Natural killer cell (primary cell): ENCODE data around the gene RPIA. TPM values are rescaled to one million over a fixed set of nuclear protein-coding genes. Genes with fewer than 3 reads are reported as not detected.

Source experiments
- ATAC-seq, 3 donors: fragments of 150-1000 bp in 2 of 3; fragments of 200-7000 bp in 1 of 3; cut with Tn5 transposase; 1 replicate in 1 of 3; 2 replicates in 2 of 3; pipeline ENCODE4 v1.10.0; 2021; ENCODE audit warnings: mild to moderate bottlenecking in 2 of 3, moderate library complexity in 2 of 3
- DNase-seq, 2 donors: peaks; one replicate each; pipeline versions ENCODE4 v3.0.0 to v3.0.0-alpha.2; 2013 to 2021; ENCODE audit warnings: mixed read lengths in 1 of 2
- H3K27ac ChIP-seq: one replicate; pipeline ENCODE4 v1.5.1; 2013; ENCODE audit warnings: mild to moderate bottlenecking, low read length
- H3K27me3 ChIP-seq: one replicate; pipeline ENCODE4 v1.6.1; 2013; ENCODE audit warnings: low read length; ENCODE audit not compliant: control insufficient read depth, insufficient read depth
- H3K36me3 ChIP-seq: one replicate; pipeline ENCODE4 v1.6.1; 2013; ENCODE audit warnings: low read length; ENCODE audit not compliant: control insufficient read depth, insufficient read depth
- H3K4me1 ChIP-seq: one replicate; pipeline ENCODE4 v1.6.1; 2013; ENCODE audit warnings: low read length; ENCODE audit not compliant: control insufficient read depth, insufficient read depth
- H3K4me3 ChIP-seq: one replicate; pipeline ENCODE4 v1.5.1; 2013; ENCODE audit warnings: low read length
- H3K9me3 ChIP-seq: one replicate; pipeline ENCODE4 v1.6.1; 2013; ENCODE audit warnings: low read length; ENCODE audit not compliant: control insufficient read depth, insufficient read depth
- H3K27ac Mint-ChIP-seq, 2 donors: one replicate each; pipeline ENCODE4 v1.8.0; 2022; ENCODE audit warnings: mild to moderate bottlenecking in 2 of 2, mixed read lengths in 2 of 2, moderate library complexity in 1 of 2
- H3K27me3 Mint-ChIP-seq, 2 donors: one replicate each; pipeline ENCODE4 v1.8.0; 2022; ENCODE audit warnings: low read depth in 2 of 2, mixed read lengths in 2 of 2
- H3K36me3 Mint-ChIP-seq: one replicate; pipeline ENCODE4 v1.8.0; 2022; ENCODE audit warnings: mixed read lengths
- H3K4me1 Mint-ChIP-seq, 2 donors: one replicate each; pipeline ENCODE4 v1.8.0; 2022; ENCODE audit warnings: mixed read lengths in 2 of 2
- H3K4me3 Mint-ChIP-seq: one replicate; pipeline ENCODE4 v1.8.0; 2022; ENCODE audit warnings: mild to moderate bottlenecking, moderate library complexity, mixed read lengths
- H3K9me3 Mint-ChIP-seq, 2 donors: one replicate each; pipeline ENCODE4 v1.8.0; 2022; ENCODE audit warnings: mixed read lengths in 2 of 2
- WGBS: methylation state at CpG from one replicate; pipeline ENCODE4 v1.1.7; 2013; ENCODE audit warnings: missing lambda C conversion rate; ENCODE audit not compliant: insufficient coverage; 5-methylcytosine and 5-hydroxymethylcytosine counted together
- intact Hi-C: fragments of 100-400 bp; cut with micrococcal nuclease; formaldehyde crosslinking; loops from one replicate; pipeline ENCODE4 v1.14.2; 2022
- total RNA-seq, 4 donors: library from RNA; stranded (reverse); fragments of 120-200 nt in 1 of 4; gene quantifications; one replicate each; pipeline versions ENCODE4 v1.2.3 to v1.2.4, GENCODE V29; 2013 to 2022
- TF ChIP-seq, protein P1 (sequence below): fragments of 200-600 bp; IDR thresholded peaks from one replicate; pipeline ENCODE4 v1.8.0; 2022; ENCODE audit warnings: antibody characterized with exemption

The RPIA gene
- total RNA-seq, 3 donors from 2014 or later (not counting 1 experiment from before 2014, with no cell fraction given): 21.4 to 24.1 (median 22.4) TPM

DNA sequence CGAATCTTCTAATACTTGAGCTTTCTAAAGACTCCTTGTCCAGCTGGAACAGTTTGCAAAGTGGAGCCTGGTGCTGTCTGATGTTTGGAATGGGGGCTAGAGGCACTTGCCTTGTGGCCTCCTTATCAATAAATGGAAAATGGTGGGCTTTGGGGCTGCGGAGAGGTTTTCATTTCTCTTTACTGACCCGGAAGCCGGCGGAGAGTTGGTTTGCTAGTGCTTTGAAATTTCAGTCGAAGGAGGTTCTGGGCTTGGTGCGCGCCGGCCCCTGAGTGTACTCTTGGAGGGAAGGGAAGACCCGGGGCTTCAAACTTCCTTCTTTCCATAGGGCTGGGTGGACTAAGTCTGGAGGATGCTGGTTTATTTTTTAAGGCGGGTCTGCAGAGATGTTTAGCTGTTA, 714 bp downstream of the RPIA start:
- peak; percentile 21 to 52 for DNase-seq
- intact Hi-C loops: no loop called here
- Mint-ChIP-seq H3K27me3 (no peaks in the 10 kb centered on the region), H3K4me1 (peaks cover 51 to 53% of the 10 kb centered on the region in 2 donors), H3K4me3 (peak overlapping the region; percentile 98), H3K36me3 (no peaks in the 10 kb centered on the region), H3K27ac (peak overlapping the region; percentile 89 to 95), H3K9me3 (no peaks in the 10 kb centered on the region)
- H3K4me1 ChIP-seq: peaks cover 16% of the 10 kb centered on the region
- 2% methylated on average over 11 of the region's 11 CpGs for WGBS
- TF ChIP-seq, protein P1, sequence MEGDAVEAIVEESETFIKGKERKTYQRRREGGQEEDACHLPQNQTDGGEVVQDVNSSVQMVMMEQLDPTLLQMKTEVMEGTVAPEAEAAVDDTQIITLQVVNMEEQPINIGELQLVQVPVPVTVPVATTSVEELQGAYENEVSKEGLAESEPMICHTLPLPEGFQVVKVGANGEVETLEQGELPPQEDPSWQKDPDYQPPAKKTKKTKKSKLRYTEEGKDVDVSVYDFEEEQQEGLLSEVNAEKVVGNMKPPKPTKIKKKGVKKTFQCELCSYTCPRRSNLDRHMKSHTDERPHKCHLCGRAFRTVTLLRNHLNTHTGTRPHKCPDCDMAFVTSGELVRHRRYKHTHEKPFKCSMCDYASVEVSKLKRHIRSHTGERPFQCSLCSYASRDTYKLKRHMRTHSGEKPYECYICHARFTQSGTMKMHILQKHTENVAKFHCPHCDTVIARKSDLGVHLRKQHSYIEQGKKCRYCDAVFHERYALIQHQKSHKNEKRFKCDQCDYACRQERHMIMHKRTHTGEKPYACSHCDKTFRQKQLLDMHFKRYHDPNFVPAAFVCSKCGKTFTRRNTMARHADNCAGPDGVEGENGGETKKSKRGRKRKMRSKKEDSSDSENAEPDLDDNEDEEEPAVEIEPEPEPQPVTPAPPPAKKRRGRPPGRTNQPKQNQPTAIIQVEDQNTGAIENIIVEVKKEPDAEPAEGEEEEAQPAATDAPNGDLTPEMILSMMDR: no peak
- H3K9me3 ChIP-seq: no peaks in the 10 kb centered on the region
- H3K4me3 ChIP-seq: peak overlapping the region; percentile 53
- H3K27me3 ChIP-seq: no peaks in the 10 kb centered on the region
- ATAC-seq: no peak
- peak overlapping the region; percentile 46 for H3K27ac ChIP-seq
- H3K36me3 ChIP-seq: no peaks in the 10 kb centered on the region

DNA sequence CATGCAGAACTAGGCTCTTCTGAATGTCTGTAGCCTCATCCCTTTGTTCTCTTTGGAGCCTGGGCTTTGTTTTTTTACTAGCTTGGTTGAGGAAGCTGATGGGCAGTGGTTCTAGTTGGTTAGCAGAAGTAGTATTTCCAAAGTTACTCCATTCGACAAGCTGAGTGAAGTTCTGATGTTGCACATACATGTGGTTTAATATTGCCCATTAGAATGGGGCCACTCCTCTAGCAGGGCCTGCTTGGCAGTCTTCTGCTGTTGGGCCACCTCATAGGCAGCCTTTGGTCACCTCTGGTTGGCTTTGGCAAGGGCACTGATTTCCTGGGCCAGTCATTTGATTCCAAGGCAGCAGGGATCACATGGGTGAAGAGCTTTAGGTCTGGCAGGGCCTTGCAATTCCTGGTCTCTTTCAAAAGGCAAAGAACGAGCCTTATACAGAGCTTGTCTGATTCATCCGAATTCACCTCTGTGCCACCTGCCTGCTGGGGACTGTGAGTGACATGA, 2.5 kb downstream of the RPIA start:
- Histone ChIP-seq H3K36me3 (no peaks in the 10 kb centered on the region), H3K9me3 (no peaks in the 10 kb centered on the region), H3K27me3 (no peaks in the 10 kb centered on the region), H3K27ac (no peak overlapping the region), H3K4me3 (no peak overlapping the region), H3K4me1 (peaks cover 16% of the 10 kb centered on the region)
- Mint-ChIP-seq H3K4me1 (peaks cover 60 to 62% of the 10 kb centered on the region in 2 donors), H3K36me3 (no peaks in the 10 kb centered on the region), H3K4me3 (no peak overlapping the region), H3K27me3 (no peaks in the 10 kb centered on the region), H3K27ac (no peak overlapping the region), H3K9me3 (no peaks in the 10 kb centered on the region)
- TF ChIP-seq, protein P1: no peak
- DNase-seq (no peak), ATAC-seq (no peak)
- intact Hi-C loops: no loop called here
- WGBS: 93% methylated on average over 3 of the region's 3 CpGs

DNA sequence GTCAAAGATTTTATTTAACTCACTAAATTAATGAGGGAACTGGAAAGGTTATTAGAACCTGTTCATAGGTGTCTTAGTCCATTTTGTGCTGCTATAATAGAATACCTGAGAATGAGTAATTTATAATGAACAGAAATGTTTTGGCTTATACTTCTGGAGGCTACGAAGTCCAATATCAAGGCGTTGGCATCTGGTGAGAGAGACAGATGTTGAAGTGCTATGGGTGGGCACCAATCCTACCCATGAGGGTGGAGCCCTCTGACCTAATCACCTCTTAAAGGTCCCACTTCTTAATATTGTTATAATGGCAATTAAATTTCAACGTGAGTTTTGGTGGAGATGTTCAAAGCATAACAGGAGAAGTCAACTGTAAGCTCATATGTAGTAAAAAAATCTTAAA, 5.1 kb downstream of the RPIA start:
- H3K27me3 Mint-ChIP-seq: no peaks in the 10 kb centered on the region
- no peaks in the 10 kb centered on the region for H3K36me3 Mint-ChIP-seq
- Histone ChIP-seq H3K27ac (no peak overlapping the region), H3K9me3 (no peaks in the 10 kb centered on the region), H3K4me1 (peaks cover 8% of the 10 kb centered on the region), H3K4me3 (no peak overlapping the region), H3K27me3 (no peaks in the 10 kb centered on the region), H3K36me3 (peaks cover 5% of the 10 kb centered on the region)
- no peak for DNase-seq
- TF ChIP-seq, protein P1: no peak
- no peak for ATAC-seq
- intact Hi-C loops: no loop called here
- no peak overlapping the region for H3K27ac Mint-ChIP-seq
- 85% methylated on average over 2 of the region's 3 CpGs for WGBS
- no peak overlapping the region for H3K4me3 Mint-ChIP-seq
- no peaks in the 10 kb centered on the region for H3K9me3 Mint-ChIP-seq
- H3K4me1 Mint-ChIP-seq: peaks cover 37 to 43% of the 10 kb centered on the region in 2 donors

DNA sequence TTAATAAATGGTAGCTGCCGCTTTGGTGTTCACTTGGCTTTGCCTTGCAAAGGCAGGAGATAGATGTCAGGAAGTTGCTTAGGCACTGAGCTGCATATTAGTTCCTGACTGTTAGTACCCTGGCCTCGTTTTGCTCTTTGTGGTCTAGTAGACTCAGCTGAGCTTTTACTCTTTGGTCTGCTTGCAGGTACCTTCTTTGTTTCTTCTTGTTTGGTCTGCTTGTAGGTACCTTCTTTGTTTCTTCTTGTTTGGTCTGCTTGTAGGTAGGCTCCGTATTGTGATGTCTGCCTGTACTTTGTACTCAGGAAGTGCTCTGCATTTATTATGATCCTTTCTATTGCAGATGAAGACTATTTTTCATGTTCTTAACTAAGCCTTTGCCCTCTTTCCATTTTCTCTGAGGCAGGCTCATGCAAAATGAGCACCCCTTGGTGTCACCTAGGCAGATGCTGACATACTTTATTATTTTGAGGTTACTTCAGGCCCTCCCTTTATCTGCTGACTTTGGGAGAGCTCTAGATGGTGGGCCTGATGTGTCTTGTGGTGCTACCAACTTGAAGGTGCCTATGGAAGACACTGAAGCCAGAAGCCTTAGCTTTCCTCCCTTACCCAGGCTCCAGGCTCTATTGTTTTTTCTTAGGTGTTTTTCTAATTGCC, 6.0 kb downstream of the RPIA start:
- no peaks in the 10 kb centered on the region for H3K27me3 Mint-ChIP-seq
- ATAC-seq (no peak), DNase-seq (peak in 1 of 2 donors; percentile 41)
- Histone ChIP-seq H3K36me3 (peaks cover 5% of the 10 kb centered on the region), H3K27ac (no peak overlapping the region), H3K4me3 (no peak overlapping the region), H3K27me3 (no peaks in the 10 kb centered on the region), H3K9me3 (no peaks in the 10 kb centered on the region), H3K4me1 (peaks cover 3% of the 10 kb centered on the region)
- H3K4me1 Mint-ChIP-seq: peaks cover 28 to 34% of the 10 kb centered on the region in 2 donors
- no peaks in the 10 kb centered on the region for H3K9me3 Mint-ChIP-seq
- H3K4me3 Mint-ChIP-seq: no peak overlapping the region
- H3K36me3 Mint-ChIP-seq: no peaks in the 10 kb centered on the region
- TF ChIP-seq, protein P1: no peak
- 50% methylated on average over 3 of the region's 3 CpGs for WGBS
- H3K27ac Mint-ChIP-seq: no peak overlapping the region
- intact Hi-C loops: no loop called here
